GM20431 (cell line): ENCODE measurements around the gene TLL1.

Source experiments
- in situ Hi-C: fragments of 300-500 bp; cut with MseI, MboI; formaldehyde crosslinking; loops from one replicate; pipeline ENCODE4 v1.15.0; 2020; ENCODE audit warnings: low sequenced_read_pairs; ENCODE audit not compliant: unreplicated experiment

TLL1 gene

GRCh38 chr4:165879641-165880040 is 6.6 kb downstream of the TLL1 start:
- in situ Hi-C loops: no loop called here

- in situ Hi-C loops: no loop called here
Observed at GRCh38 chr4:165894159-165894558, 21.1 kb downstream of the TLL1 start.

- in situ Hi-C loops: no loop called here
Observed at GRCh38 chr4:165905405-165906027, 32.5 kb downstream of the TLL1 start.

- in situ Hi-C loops: no loop called here
Observed at GRCh38 chr4:165906272-165906671, 33.2 kb downstream of the TLL1 start.

GRCh38 chr4:165909947-165910346 is 36.9 kb downstream of the TLL1 start:
- in situ Hi-C loops: no loop called here

GRCh38 chr4:165915215-165915614 is 42.2 kb downstream of the TLL1 start:
- in situ Hi-C loops: no loop called here

GRCh38 chr4:165921546-165921945 is 48.5 kb downstream of the TLL1 start:
- in situ Hi-C loops: no loop called here

- in situ Hi-C loops: no loop called here
Observed at GRCh38 chr4:165922747-165923146, 49.7 kb downstream of the TLL1 start.

- in situ Hi-C loops: no loop called here
Observed at GRCh38 chr4:165926307-165926706, 53.3 kb downstream of the TLL1 start.

- in situ Hi-C loops: no loop called here
Observed at GRCh38 chr4:165927366-165927765, 54.3 kb downstream of the TLL1 start.

GRCh38 chr4:165927815-165928214 is 54.8 kb downstream of the TLL1 start:
- in situ Hi-C loops: no loop called here

GRCh38 chr4:165928601-165929000 is 55.6 kb downstream of the TLL1 start:
- in situ Hi-C loops: no loop called here

- in situ Hi-C loops: no loop called here
Observed at GRCh38 chr4:165929662-165930061, 56.6 kb downstream of the TLL1 start.

- in situ Hi-C loops: no loop called here
Observed at GRCh38 chr4:165931741-165932140, 58.7 kb downstream of the TLL1 start.

- in situ Hi-C loops: no loop called here
Observed at GRCh38 chr4:165944900-165945299, 71.9 kb downstream of the TLL1 start.

GRCh38 chr4:165945991-165946390 is 73.0 kb downstream of the TLL1 start:
- in situ Hi-C loops: no loop called here

- in situ Hi-C loops: no loop called here
Observed at GRCh38 chr4:165947019-165947418, 74.0 kb downstream of the TLL1 start.

GRCh38 chr4:165953181-165953580 is 80.1 kb downstream of the TLL1 start:
- in situ Hi-C loops: no loop called here

GRCh38 chr4:165963621-165964020 is 90.6 kb downstream of the TLL1 start:
- in situ Hi-C loops: no loop called here

- in situ Hi-C loops: no loop called here
Observed at GRCh38 chr4:165964591-165964990, 91.6 kb downstream of the TLL1 start.

- in situ Hi-C loops: no loop called here
Observed at GRCh38 chr4:165965503-165965902, 92.5 kb downstream of the TLL1 start.

- in situ Hi-C loops: no loop called here
Observed at GRCh38 chr4:165966833-165967232, 93.8 kb downstream of the TLL1 start.

GRCh38 chr4:165967486-165967885 is 94.4 kb downstream of the TLL1 start:
- in situ Hi-C loops: no loop called here
